HL-60 (cell line): Measurements from ENCODE around the gene IL17RB.

Source experiments
- CTCF ChIP-seq: IDR thresholded peaks from one replicate; pipeline ENCODE4 v1.5.1; 2011; ENCODE audit warnings: low read length, control low read depth, inconsistent platforms; ENCODE audit not compliant: insufficient read depth
- POLR2AphosphoS5 ChIP-seq: IDR thresholded peaks from 2 replicates; pipeline ENCODE4 v1.6.1; 2012; ENCODE audit warnings: low read depth
- TF ChIP-seq, protein P1 (sequence below): IDR thresholded peaks from 2 replicates; pipeline ENCODE4 v1.6.1; 2012; ENCODE audit warnings: low read depth; ENCODE audit not compliant: insufficient replicate concordance

GRCh38 chr3:53885239-53885638 is 38.9 kb downstream of the IL17RB start:
- TF ChIP-seq CTCF = no peak
- no peak for TF ChIP-seq POLR2AphosphoS5
- TF ChIP-seq, protein P1, sequence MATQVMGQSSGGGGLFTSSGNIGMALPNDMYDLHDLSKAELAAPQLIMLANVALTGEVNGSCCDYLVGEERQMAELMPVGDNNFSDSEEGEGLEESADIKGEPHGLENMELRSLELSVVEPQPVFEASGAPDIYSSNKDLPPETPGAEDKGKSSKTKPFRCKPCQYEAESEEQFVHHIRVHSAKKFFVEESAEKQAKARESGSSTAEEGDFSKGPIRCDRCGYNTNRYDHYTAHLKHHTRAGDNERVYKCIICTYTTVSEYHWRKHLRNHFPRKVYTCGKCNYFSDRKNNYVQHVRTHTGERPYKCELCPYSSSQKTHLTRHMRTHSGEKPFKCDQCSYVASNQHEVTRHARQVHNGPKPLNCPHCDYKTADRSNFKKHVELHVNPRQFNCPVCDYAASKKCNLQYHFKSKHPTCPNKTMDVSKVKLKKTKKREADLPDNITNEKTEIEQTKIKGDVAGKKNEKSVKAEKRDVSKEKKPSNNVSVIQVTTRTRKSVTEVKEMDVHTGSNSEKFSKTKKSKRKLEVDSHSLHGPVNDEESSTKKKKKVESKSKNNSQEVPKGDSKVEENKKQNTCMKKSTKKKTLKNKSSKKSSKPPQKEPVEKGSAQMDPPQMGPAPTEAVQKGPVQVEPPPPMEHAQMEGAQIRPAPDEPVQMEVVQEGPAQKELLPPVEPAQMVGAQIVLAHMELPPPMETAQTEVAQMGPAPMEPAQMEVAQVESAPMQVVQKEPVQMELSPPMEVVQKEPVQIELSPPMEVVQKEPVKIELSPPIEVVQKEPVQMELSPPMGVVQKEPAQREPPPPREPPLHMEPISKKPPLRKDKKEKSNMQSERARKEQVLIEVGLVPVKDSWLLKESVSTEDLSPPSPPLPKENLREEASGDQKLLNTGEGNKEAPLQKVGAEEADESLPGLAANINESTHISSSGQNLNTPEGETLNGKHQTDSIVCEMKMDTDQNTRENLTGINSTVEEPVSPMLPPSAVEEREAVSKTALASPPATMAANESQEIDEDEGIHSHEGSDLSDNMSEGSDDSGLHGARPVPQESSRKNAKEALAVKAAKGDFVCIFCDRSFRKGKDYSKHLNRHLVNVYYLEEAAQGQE = no peak
